Mesodermal cell (in vitro differentiated cells): ENCODE data around the gene KCNC2. TPM values are rescaled to one million over a fixed set of nuclear protein-coding genes. Genes with fewer than 3 reads are reported as not detected.
A peak's percentile ranks its signal among the peaks of the same experiment; 100 is the strongest.

ENCODE experiments used
- H3K27ac ChIP-seq: 2 replicates; pipeline ENCODE4 v1.7.0; 2013; ENCODE audit warnings: mild to moderate bottlenecking, low read depth, low read length, moderate library complexity; ENCODE audit not compliant: severe bottlenecking
- H3K36me3 ChIP-seq: 2 replicates; pipeline ENCODE4 v1.7.1; 2013; ENCODE audit warnings: mild to moderate bottlenecking, low read length, moderate library complexity; ENCODE audit not compliant: control insufficient read depth, insufficient read depth
- H3K4me1 ChIP-seq: one replicate; pipeline ENCODE4 v1.7.1; 2013; ENCODE audit warnings: mild to moderate bottlenecking, low read length; ENCODE audit not compliant: insufficient read depth, control insufficient read depth, poor library complexity, severe bottlenecking
- H3K4me3 ChIP-seq: 2 replicates; pipeline ENCODE4 v1.7.0; 2013; ENCODE audit warnings: low read length, control low read depth, mild to moderate bottlenecking; ENCODE audit not compliant: insufficient read depth, poor library complexity, severe bottlenecking; ENCODE audit errors: extremely low read depth
- H3K9me3 ChIP-seq: 2 replicates; pipeline ENCODE4 v1.7.1; 2013; ENCODE audit warnings: mild to moderate bottlenecking, low read length, moderate library complexity; ENCODE audit not compliant: control insufficient read depth
- WGBS, 2 experiments: methylation state at CpG; one replicate each; pipeline ENCODE4 v1.1.5; 2013; ENCODE audit warnings: missing lambda C conversion rate in 2 of 2; ENCODE audit not compliant: insufficient coverage in 2 of 2; 5-methylcytosine and 5-hydroxymethylcytosine counted together
- polyA plus RNA-seq, 2 experiments: library from polyadenylated mRNA; stranded (reverse); fragments of 50-300 nt; gene quantifications; one replicate each; pipeline ENCODE4 v1.2.3, GENCODE V29; 2013

Gene KCNC2
- not detected for polyA plus RNA-seq (2013, experiment 1 of 2)
- not detected for polyA plus RNA-seq (2013, experiment 2 of 2)

DNA sequence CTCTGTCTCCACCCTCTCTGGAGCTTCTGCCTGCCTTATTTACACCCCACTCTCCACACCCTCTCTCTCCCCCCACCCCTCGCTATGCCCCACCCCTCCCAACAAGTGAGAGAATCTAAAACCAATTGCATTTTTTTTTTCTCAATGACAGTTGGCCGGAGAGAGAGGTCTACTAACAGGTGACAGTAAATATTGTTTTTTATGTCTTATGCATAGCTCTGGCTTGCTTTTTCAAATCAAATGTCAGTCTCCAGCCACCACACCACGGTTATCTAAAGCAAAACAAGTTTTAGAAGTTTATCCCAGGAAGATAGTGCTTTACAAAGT, at the start of gene KCNC2:
Gene KCNC2 (minus strand): TSS at position 28 of the 327 bp plus-strand sequence.
- no CpG with 5 or more reads among the region's 3 CpGs for WGBS, 2 experiments
- Histone ChIP-seq H3K9me3 (no peaks in the 10 kb centered on the region), H3K4me1 (no peaks in the 10 kb centered on the region), H3K27ac (no peak within 1 kb of the TSS), H3K4me3 (peak within 1 kb of the TSS; percentile 6), H3K36me3 (no peaks in the 10 kb centered on the region)

DNA sequence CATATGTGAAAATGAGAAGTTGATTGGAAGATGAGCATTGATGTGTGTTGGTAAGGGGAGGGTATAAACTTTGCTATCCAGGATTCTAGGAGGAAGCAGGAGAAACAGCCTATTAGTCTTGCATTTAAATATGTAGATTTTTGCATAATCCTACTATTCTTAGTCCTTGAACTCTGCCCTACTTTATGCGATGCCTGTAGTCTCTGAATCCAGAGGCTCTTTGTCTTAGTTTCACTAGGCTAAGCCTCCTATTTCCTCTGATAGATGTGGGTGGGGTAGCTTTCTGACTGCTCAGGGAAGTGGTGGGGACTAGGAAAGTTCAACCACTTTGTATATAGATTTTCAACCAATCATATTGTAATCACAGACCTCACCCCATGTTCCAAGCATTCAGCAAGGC, 49.5 kb upstream of the KCNC2 start:
- no peak overlapping the region for H3K27ac ChIP-seq
- no CpG with 5 or more reads among the region's 1 CpG for WGBS, 2 experiments

DNA sequence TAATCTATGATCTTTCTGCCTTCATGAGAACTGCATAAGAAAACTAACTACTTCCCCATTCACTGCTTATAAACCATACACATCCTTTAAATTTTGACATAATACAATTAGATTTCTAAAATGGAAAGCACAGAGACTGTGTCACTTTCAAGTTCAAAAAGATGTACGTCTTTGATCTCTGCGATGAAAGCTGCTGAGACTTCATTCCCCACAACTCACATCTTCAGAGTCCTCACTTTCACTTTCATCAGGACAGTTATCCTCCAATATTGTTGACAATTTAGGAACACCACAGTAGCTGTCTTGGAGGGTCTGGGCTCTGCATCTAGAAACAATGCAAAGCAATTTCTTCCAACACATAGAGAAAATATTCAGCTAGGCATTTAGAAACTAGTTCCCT, 47.9 kb upstream of the KCNC2 start:
- no peaks in the 10 kb centered on the region for H3K36me3 ChIP-seq
- H3K9me3 ChIP-seq = no peaks in the 10 kb centered on the region
- WGBS, 2 experiments = 87 to 100% methylated on average over 2 of the region's 2 CpGs
- no peaks in the 10 kb centered on the region for H3K4me1 ChIP-seq
- H3K27ac ChIP-seq = no peak overlapping the region
- H3K4me3 ChIP-seq = no peak overlapping the region

More for the DNA sequence above, 49.5 kb upstream of the KCNC2 start:
- H3K36me3 ChIP-seq = no peaks in the 10 kb centered on the region
- no peak overlapping the region for H3K4me3 ChIP-seq
- no peaks in the 10 kb centered on the region for H3K9me3 ChIP-seq
- no peaks in the 10 kb centered on the region for H3K4me1 ChIP-seq

DNA sequence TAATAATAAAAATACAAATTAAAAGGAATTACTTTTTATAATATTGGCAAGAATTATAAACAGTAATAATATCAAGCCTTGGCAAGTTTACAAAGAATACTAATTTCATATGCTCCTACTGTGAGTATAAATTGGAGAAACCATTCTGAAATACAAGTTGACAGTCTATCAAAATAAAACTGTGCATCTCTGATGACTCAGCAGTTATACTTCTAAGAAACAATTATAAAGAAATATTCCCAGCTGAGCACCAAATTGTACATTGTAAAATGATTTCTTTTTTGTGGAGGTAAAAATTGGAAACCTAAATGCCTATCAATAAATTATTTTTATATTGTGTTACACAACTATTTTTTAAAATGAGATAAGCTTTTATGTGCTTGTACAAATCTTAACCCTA, 35.5 kb upstream of the KCNC2 start:
- Histone ChIP-seq H3K4me1 (no peaks in the 10 kb centered on the region), H3K27ac (no peak overlapping the region), H3K9me3 (no peaks in the 10 kb centered on the region), H3K36me3 (no peaks in the 10 kb centered on the region), H3K4me3 (no peak overlapping the region)

DNA sequence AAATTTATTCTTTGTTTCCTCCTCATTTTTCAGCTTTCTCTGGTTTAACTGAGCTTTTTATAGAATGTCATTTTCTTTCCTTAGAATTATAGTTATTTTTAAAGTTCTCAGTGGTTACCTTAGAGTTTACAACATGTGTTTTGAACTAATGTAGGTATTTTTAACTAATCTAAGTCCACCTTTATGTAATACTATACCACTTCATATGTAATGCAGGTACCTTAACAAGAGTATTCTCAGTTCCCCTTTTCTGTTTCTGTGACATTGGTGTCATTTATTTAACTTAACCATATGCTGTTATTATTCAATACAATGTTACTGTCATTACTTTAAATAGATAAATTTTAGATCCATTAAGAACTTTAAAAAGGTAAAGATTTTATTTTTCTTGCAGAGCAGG, 30.3 kb upstream of the KCNC2 start:
- no peaks in the 10 kb centered on the region for H3K36me3 ChIP-seq
- H3K27ac ChIP-seq = no peak overlapping the region
- no peak overlapping the region for H3K4me3 ChIP-seq
- no peaks in the 10 kb centered on the region for H3K9me3 ChIP-seq
- H3K4me1 ChIP-seq = no peaks in the 10 kb centered on the region

DNA sequence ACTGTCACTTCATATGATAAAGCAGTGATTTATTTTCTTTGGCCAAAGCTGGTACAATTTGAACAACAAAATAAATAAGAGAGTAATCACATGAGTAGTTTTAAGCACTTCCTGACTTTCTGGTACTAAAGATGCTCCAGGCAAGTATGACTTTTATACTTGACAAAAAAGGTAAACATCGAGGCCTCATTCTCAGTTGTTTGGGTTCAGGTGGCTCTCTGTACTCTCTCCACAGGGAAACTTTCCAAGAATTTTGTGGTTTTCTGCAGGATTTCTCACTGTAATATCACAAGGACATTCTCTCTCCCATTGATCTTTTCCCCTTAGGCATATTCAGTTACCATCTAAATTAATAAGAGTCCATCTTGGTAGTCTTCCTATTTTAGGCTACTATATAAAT, 26.6 kb upstream of the KCNC2 start:
- WGBS, 2 experiments = 86% methylated on average over 1 of the region's 1 CpG; no CpG with 5 or more reads in 1 of the 2 experiments
- Histone ChIP-seq H3K36me3 (no peaks in the 10 kb centered on the region), H3K27ac (no peak overlapping the region), H3K9me3 (no peaks in the 10 kb centered on the region), H3K4me1 (no peaks in the 10 kb centered on the region), H3K4me3 (no peak overlapping the region)

DNA sequence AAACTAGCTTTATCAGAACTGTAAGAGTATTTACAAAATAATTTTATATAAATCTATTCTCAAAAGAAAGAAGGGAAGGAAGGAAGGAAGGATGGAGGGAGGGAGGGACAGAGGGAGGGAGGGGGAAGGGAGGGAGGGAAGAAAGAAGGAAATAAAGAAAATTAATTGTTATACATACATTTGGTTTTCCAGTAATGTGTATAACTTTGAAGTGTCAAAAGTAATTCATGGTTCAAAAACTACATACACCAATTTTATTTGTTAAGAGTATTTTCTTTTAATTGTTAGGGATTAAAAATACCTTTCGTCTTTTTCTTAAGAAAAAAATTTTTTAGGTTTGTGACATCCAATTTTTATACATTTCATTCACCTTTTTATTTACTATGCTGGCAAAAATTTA, 17.5 kb upstream of the KCNC2 start:
- no peak overlapping the region for H3K27ac ChIP-seq
- no peaks in the 10 kb centered on the region for H3K9me3 ChIP-seq
- H3K4me1 ChIP-seq = no peaks in the 10 kb centered on the region
- no peak overlapping the region for H3K4me3 ChIP-seq
- H3K36me3 ChIP-seq = no peaks in the 10 kb centered on the region
- no CpG with 5 or more reads among the region's 1 CpG for WGBS, 2 experiments

DNA sequence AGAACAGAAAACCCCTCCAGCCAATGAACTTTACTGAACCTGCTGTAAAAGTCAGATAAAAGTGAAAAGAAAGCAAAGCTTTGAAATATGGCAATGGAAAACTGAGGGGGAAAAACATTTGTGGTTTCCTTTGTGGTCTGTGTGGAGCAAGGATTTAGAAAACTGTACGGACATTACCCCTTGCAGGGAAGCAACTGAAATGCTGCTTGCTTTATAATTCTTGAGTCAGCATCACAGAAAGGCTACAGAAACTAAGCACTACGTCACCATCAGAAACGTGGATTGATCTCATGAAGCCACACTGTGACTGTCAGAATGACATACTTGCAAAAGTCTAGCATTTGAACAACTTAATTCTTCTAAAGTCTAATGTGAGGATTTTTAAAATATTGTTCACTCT, 2.4 kb upstream of the KCNC2 start:
- Histone ChIP-seq H3K36me3 (no peaks in the 10 kb centered on the region), H3K4me3 (no peak overlapping the region), H3K9me3 (no peaks in the 10 kb centered on the region), H3K27ac (no peak overlapping the region), H3K4me1 (no peaks in the 10 kb centered on the region)
- 62 to 89% methylated on average over 3 of the region's 3 CpGs for WGBS, 2 experiments

DNA sequence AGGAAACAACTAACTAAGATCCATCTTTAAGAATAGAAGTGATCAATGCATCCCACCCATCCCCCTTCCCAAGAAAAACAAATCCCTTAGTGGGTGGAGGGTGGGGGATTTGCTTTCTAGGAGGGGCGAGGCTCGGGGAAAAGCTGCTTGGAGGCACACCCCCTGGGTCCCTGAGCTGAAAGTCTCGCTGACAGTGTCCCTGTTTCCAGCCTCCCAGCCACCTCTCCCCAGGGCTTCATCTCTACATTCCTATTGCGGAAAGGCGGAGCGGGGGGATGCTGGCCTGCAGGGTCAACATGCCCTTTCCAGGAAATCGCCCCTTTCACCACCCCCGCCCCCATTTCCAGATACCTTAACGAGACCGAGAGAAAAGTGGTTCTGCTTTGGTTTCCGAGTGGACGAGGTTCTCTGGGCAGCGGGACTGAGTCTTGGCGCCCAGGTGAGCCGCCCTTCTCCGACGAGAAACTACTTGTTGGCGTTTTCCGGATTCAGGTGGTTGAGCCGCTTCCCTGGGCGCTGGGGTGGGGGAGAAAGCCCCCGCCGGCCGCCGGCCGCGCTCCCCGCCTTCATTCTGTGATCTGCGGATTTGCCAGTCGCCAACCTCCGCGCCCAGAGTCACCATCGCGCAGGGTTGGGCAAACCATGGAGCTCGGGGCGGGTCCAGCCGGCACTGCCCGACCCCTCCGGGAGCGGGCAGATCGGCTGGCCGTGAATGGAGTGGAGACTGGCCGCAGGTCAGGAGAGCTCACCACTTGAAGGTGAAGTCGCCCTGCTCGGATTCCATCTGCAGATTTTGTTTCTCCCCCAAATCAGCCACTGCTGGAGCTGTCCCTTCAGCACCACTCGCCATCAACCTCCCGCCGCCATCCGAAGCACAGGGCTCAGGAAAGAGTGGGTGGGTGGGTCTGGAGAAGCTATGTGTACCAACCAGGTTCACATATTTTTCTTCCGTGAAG, 505 bp downstream of the KCNC2 start:
- no peaks in the 10 kb centered on the region for H3K36me3 ChIP-seq
- no peaks in the 10 kb centered on the region for H3K9me3 ChIP-seq
- WGBS, 2 experiments = 0 to 2% methylated on average over 25 to 35 of the region's 50 CpGs
- H3K4me3 ChIP-seq = peak overlapping the region; percentile 6
- no peaks in the 10 kb centered on the region for H3K4me1 ChIP-seq
- H3K27ac ChIP-seq = no peak overlapping the region

DNA sequence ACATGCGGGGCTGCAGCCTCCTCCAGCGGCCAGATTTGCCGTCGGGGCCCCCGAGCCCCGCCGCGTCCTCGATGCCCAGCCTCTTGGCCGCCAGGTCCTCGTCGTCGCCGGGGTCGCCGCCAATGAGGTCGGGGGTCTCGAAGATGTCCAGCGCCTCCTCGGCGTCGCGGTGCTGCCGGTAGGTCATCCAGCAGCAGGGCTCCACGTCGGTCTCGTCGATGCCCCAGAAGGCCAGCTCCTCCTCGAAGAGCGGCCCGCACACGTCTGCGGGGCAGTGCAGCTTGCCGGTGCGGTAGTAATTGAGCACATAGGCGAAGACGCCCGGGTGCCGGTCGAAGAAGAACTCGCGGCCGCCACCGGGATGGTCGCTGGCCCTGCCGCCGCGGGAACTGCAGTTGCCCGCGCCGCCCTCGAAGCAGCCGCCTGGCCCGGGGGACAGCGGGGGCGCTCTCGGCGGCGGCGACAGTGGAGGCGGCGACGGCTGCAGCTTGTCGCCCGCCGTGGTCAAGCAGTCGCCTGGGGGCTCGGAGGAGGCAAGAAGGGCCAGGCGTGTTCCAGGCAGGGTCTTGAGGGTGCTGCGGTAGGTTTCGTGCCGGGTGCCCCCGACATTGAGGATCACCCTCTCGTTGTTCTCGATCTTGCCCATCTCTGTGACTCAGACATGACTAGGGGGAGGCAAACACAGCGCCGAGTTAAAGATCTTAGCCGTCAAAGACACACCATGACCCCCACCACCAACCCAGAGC, 2.1 kb downstream of the KCNC2 start:
- Histone ChIP-seq H3K36me3 (no peaks in the 10 kb centered on the region), H3K4me3 (no peak overlapping the region), H3K27ac (no peak overlapping the region), H3K9me3 (no peaks in the 10 kb centered on the region), H3K4me1 (no peaks in the 10 kb centered on the region)
- WGBS, 2 experiments = 25 to 28% methylated on average over 67 to 77 of the region's 78 CpGs

DNA sequence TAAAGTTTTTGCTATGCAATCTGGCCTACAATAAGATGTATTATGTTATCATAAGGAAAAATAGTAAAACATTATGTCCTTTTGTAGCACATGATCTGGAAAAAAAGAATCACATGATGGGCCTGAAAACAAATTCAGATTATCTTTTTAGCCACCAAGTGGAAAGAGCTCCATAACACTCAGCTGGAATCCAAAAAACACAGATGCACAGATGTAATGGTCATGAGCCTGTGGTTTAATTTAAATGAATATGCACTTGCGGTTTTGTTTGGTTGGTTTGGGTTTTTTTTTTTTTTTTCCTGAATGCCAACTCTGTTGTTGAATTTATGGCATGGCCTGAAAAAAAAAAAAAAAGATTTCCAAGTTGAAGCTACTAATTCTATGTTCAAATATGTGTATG, 4.1 kb downstream of the KCNC2 start:
- no peaks in the 10 kb centered on the region for H3K9me3 ChIP-seq
- WGBS, 2 experiments = 80 to 86% methylated on average over 1 of the region's 1 CpG
- H3K4me1 ChIP-seq = no peaks in the 10 kb centered on the region
- H3K4me3 ChIP-seq = no peak overlapping the region
- H3K27ac ChIP-seq = no peak overlapping the region
- no peaks in the 10 kb centered on the region for H3K36me3 ChIP-seq
